NCI-H2107 treated with DMSO at 0.1 percent for 48 hours (cell line): Measurements from ENCODE around the gene EDIL3.

Experiments used
- DNase-seq: peaks from one replicate; lab custom pipeline; 2025; ENCODE audit not compliant: unreplicated experiment; lab: John Stamatoyannopoulos, UW

EDIL3 gene

DNA sequence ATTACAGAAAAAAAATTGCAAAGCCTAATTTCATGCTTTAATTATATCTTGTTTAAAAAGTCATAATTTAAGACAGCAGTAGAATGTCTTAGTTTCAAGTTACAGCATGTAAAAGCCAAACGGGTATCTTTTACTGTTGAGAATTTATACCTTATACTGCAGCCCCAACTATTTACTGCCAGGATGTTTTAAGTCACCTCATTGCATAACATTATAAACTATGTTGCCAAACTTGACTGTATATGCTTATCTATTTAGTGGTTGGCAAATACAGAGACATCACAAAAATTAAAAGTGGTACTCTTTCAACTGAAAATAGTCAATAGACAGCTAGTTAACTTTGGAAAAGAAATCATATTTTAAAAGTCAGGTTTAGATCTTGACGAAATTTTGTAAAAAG lies 119.5 kb downstream of the EDIL3 start:
- DNase-seq: no peak

DNA sequence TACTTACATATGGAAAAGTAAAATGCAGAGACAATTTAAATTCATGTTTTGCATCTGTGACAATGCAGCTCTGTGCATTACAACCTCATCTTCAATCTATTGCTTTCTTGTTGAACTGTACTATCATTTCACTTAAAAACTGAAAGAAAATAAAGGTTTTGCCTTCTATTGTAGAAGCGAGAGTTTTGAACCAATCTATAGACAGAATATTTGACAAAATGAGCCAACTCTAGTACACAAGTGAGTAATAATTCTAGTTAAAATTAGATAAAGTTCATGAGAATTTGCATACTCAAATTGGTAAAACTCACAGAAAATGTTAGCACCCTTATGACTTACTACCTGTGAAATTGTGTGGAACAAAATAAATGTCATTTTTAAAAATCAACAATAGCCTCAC lies 123.7 kb downstream of the EDIL3 start:
- no peak for DNase-seq

DNA sequence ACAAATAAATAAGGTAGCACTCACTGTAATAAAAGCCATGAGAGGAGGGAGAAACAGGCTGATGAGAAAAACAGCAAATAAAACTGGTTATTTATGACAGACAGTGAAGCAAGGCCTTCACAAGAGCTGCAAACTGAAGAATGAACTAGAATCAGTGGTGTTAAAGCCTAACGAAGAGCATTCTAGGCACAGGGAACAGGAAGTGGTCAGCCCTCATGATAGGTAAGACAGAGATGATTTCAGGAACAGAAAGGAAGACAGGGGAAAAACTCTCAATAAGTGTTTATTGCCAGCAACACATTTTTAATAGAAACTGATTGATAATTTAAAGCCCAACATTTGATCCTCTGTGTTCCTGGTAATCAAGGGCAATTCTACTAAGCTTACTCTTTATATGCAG lies 124.5 kb downstream of the EDIL3 start:
- DNase-seq: no peak

DNA sequence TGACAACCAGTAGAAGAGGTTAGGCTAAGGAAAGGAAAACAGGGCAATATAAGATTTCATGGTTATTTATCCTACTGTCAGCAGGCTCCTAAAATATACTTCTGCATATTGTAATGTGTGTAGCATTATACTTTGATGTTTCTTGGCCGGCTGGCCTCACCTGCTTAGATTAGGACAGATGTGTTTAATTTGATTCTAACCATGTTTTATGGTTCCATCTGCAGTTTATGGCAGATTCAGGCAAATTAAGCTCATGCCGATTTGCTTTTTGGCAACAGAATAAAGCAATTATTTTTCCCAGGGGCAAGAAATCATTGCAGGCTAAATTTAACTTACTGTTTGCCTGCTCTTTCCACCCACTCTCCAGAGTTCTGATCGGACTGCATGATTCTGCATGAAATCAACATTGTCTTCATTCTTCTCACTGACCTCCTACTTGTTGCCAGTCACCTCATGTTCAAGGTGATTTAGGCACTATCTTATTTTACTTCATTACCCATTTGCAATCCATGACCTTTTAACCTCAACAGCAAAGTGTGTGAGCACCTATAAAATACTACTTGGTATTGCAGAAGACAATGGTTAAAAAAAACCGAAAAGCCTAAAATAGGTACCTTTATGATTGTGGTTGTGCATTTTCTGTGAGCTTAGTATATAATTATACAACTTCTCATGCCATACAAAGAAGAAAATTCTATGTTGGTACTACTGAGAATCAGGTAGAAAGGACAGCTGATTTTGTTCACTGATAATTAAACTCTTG lies 125.2 kb downstream of the EDIL3 start:
- no peak for DNase-seq

DNA sequence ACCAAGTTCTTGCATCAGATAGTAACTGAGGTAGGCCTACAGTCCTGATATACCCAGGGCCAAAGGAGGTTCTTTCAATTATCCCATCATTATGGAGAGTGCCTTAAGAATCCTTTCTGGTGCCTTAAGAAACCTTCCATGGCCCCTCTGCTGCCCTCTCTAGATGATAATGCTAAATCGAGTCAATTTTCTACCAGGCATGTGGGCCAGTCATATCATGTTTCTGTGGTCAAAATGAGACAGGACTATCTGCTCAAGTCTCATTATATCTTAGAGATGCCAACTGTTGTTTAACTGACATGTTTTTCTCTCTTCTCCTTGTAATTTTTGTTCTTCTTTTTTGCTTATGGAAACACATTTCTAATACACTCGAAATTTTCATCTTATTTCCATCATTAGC lies 127.6 kb downstream of the EDIL3 start:
- no peak for DNase-seq

DNA sequence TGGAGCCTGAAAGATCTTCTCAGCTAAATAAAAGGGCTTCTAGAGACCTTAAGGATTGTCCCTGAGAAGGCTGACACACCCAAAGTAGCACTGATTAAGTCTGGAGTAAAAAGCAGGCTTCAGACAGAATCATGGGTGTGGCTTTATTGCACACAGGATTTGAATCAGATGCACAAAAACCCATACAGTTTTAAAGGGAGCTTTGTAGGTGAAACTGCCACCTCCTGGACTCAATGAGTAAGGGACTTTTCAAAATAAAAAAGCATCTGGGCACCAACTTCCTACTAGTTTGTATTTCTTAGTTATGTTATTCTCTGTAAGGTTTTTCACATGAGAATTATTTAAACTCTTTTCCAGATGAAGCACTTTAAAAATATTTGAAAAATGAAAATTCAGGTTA lies 129.4 kb downstream of the EDIL3 start:
- DNase-seq: no peak

DNA sequence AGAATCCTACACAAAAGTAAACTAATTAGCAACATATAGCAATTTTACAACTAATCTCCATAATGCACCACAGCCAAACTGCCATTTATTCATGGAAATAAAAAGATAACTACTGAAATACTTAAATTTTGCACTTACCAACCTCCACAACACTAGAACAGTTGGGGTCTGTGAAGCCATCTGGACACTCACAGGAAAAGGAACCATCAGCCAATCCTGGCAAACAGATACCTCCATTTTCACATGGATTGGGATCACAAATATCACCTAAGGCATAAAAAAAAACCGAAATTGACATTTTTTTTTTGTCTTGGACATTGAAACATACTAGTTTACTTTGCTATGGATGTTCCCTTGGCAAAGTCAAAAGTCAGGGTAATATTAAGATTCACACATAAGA lies 130.7 kb downstream of the EDIL3 start:
- no peak for DNase-seq

DNA sequence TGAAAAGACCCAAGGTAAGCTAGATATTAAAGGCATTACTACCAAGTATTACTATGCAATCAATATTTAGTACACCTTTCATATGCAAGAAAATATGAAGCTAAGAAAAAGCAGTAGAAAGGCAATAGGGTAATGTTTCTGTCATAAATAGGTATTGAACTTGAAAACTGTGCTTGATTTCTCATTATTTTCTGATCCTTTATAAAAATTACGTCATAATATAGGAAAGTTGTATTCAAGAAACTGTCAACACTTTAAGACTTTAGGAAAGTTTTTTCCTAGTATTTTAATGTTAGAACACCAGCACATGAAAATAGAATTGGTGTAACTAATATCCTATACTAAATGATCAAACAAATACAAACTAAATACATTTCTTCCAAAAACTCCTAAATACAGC lies 133.2 kb downstream of the EDIL3 start:
- no peak for DNase-seq

DNA sequence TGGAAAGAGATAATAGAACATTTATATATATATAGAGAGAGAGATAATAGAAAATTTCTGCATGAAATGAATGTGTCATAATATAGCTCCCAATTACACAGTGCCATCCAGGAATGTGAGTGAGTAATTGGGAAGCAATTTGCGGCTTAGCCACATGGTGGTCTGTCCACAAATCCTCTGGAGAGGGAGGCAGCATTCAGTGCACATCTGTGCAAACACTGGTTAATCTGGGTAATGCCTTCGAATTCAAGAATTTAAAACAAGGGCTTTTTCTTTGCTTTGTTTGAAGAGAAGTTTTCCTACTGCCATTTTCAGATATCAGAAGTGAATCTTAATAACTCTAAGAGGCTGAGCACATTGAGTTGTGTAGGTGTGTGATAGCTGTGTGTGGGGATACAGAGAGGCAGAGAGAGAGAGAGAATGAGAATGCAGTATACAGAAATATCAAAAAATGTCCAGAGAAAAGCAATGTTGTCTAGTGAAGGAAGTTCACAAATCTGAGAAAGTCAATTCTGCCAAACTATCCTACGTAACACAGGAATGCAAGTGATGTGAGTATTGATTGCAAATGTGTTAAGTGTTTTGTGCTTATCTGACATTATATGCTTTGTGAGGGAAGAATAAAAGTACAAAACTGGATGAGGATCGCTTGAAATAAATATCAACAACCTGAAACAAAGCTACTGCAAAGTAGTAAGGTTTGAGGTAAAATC lies 134.6 kb downstream of the EDIL3 start:
- DNase-seq: no peak

DNA sequence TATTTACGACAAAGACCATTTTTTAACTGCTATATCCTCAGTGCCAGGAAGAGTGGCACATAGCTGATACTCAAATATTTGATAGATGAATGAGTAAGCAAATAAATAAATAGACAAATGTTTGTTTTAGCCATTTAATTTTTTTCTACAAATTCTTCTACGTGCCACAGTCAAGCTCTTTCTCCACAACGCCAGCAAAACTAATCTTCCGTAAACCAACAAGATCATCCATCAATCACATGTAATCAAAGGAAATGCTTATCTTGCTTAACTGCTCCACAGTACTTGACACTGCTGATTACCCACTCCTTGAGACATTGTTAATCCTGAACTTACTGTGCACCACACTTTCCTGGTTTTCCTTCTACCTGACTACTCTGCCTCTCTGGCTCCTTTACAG lies 136.7 kb downstream of the EDIL3 start:
- DNase-seq: no peak

DNA sequence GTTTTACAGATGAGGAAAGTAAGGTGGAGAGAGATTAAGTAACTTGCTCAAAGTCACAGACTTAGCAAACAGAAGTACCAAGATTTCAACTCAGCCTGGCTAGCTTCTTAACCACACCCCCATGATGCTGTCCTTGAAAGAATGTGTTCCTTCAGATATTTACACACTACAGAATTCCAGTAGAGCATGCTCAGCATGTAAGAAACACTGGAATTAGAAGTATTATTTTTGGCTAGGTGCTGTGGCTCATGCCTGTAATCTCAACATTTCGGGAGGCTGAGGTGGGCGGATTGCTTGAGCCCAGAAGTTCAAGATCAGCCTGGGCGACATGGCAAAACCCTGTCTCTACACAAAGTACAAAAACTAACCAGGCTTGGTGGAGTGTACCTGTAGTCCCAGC lies 142.4 kb downstream of the EDIL3 start:
- DNase-seq: no peak

DNA sequence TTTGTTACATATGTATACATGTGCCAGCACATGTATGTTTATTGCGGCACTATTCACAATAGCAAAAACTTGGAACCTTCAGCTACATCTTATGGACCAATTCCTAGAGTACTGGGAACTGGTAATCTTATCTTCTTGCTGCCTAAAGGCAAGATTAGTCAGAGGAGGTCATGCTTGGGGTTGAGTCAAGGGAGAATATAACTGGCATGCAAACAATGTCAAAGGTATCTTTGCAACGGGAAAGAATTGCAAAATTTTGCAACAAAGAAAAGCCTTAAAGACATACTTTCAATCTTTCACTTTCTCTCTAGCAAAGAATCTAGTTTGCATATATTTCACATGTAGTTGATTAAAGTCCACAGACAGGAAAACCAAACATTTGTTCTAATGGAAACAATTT lies 145.2 kb downstream of the EDIL3 start:
- DNase-seq: no peak

DNA sequence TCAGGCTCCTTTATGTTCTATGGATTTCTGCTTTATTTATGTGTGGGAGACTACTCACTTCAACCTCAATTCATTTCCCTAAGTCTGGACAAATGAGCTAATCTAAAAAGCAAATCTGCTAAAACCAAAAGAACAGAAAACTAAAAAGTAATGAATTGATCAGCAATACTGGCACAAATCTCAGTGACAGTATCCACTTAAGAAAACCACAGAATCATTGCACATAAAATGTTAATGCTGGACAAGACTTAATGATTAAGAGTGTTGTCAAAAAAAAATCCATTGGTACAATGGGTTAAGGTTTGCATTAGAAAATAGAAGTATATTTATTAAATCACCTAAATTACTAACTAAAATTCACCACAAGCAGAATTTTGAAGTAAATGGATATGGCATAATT lies 147.6 kb downstream of the EDIL3 start:
- no peak for DNase-seq

DNA sequence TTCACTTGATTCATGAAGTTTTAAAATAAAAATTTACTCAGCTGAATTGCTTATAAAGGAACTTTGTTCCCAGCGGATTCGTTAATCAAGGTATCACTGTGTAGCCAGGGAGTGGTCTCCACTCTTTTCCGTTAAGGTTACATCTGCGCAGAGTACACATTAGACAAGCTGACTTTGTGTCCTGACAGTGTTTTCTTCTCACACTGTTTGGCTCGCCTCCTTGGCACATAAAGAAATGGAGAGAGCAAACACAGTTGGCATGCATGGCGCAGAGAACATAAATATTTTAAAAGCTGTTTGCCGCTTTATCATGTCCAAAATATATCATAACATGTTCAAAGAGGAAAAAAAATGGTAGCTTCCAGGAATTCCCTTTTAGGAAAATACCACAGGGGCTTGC lies 153.2 kb downstream of the EDIL3 start:
- no peak for DNase-seq

DNA sequence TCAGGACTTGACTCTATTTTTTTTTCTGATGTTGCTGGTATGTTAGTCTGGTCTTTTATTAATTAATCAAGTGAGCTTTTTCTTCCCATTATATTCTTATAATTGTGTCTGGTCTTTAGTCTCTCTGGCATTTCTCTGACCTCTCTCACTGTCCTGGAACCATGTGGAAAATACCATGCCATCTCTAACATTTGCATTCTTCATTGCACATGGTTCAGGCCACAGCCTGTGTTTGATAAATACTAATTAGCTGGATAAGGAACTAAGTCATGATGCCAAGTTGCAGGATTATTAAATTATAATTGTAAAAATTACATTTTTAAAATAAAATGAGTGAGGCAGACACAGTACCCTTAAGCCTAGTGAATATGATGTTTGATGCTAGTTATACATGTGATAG lies 155.6 kb downstream of the EDIL3 start:
- DNase-seq: no peak

DNA sequence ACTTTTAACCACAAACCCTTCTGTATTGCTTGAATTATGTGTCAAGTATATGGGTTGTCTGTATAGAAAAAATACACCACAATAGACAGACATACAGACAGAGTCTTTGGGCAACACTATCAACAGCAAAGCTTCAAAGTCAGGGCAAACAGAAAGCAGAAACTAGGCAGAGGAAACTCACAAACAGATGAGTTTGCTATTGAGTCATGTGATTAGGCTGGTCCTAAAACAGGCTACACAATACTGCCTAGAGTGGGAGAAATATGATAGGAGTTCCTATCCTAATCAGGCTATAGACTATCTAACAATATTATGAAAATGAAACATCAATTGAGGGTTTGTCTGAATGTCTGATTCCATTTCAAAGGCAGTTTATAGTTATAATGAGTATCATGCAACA lies 156.4 kb downstream of the EDIL3 start:
- peak; percentile 0 for DNase-seq

DNA sequence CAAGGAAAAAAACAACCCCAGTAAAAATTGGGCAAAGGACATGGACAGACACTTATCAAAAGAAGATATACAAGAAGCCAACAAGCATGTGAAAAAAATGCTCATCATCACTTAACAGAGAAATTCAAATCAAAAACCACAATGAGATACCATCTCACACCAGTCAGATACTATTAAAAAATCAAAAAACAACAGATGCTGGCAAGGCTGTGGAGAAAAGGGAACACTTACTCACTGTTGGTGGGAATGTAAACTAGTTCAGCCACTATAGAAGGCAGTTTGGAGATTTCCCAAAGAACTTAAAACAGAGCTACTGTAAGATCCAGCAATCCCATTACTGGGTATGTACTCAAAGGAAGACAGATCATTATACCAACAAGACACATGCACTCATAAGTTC lies 157.4 kb downstream of the EDIL3 start:
- DNase-seq: no peak

DNA sequence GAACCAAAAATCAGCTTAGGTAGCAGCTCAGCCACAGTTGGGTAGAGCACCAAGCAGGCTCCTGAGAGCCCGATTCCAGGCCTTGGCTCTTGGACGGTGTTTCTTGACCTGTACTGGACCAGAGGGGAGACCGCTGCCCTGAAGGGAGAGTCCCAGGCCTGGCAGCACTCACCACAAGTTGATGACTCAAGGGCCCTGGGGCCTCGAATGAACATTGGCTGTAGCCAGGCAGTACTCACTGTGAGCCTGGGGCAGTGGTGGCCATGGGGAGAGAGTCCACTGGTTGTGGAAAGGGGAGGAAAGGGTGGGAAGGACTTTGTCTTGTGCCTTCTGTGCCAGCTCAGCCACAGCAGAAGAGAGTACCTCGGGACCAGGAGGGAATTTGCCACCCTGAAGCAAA lies 166.1 kb downstream of the EDIL3 start:
- no peak for DNase-seq

DNA sequence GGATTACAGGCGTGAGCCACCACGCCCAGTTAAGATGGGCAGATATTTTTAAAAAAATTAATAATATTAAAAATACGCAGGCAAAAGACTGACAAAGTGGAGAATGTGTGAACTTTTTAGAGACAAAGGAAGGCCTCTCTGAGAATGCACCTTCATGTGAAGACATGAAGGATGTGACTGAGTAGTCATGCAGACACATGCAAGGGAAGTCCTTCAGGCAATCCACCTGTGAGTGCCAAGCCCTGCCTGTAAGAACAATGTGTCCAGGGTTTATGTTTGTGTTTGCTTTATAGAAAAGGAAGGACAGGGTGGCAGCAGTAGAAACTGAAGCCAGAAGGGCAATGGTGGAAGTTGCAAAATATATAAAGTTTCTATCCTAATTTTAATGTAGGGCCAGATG lies 169.2 kb downstream of the EDIL3 start:
- no peak for DNase-seq

DNA sequence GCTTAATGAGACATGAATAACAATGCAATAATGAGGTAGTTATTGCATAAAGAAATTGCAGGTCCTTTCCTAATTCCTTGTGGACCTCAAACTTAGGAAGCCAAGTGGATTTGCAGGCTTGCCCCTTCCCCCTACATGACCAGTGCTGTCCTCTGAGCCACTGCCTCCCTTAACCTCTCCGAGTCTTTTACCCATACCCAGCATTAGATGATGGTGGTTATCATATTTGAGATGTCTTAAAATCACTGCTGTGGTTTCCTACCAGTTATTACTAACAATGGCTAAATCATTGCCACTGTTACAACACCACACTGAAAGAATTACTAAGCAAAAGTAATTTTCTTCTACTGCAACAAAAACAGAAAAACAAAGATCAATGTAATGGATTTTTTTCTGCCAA lies 170.8 kb downstream of the EDIL3 start:
- no peak for DNase-seq

DNA sequence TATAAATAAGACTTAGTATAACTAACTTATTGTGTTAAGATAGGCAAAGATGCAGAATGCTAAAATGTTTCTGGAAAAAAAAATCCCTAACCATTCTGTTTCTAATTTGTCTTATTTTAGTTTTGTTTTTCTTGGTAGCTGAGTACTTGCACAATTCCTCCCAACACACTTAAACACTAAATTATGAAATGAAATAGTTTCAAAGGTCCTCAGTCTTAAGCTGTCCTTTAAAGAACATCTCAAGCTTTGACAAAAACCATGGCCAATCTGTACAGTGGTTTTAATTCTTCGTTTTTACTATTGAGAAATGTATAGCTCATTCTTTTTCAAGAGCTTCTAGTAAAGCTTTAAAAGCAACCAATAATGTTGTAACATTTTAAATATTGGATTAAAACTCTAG lies 171.5 kb downstream of the EDIL3 start:
- DNase-seq: no peak

DNA sequence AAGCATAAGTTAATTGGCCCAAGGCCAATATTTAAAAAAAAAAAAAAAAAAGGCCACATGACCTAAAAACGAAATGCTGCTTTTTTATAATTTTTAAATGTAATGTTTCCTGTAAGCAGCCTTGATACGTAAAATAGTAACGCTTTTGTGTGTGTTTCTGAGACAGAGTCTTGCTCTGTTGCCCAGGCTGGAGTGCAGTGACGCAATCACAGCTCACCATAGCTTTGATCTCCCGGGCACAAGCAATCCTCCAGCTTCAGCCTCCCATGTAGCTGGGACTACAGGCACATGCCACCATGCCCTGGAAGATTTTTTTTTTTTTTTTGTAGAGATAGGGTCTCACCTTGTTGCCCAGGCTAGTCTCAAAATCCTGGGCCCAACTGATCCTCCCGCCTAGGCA lies 179.9 kb downstream of the EDIL3 start:
- no peak for DNase-seq

DNA sequence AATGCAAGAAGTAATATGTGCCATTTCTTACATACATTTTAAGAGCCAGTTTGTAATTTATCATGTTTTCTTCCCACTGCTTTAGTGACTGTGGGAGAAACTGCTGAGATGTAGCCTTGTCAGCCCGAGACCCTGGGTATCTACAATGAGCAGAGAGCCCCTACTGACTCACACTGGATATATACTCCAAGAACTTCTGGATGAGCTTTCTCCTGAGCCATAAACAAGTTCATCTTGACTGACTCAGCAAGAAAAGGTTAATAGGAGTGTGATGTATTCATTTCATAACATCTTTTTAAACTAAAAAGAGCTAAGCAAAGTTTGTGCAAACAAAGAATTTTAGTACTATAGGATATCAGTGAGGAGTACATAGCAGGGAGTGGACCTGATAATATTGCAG lies 182.5 kb downstream of the EDIL3 start:
- DNase-seq: no peak
